Measurements from ENCODE around the gene SRPK3. TPM values are rescaled to one million over a fixed set of nuclear protein-coding genes. Genes with fewer than 3 reads are reported as not detected.
"Not testable (repeated sequence)": the region's sequence is repeated elsewhere in the genome, so short reads cannot be mapped to it uniquely, and the experiment has no call there.

SRPK3 gene
- total and polyA plus RNA-seq, 4 donors, result 0.05 TPM; not detected in 3

GRCh38 chrX:153746359-153746758 is 34.5 kb upstream of the SRPK3 start:
- TF ChIP-seq FOXA2 (IDR thresholded peaks at IDR 0.05) (no peak), HNF4G (IDR thresholded peaks at IDR 0.05) (no peak), JUND (IDR thresholded peaks at IDR 0.05) (no peak), GABPA (IDR thresholded peaks at IDR 0.05 in 1 of 2, conservative IDR thresholded peaks at IDR 0.05 in 1 of 2) (no peak), MAX (IDR thresholded peaks at IDR 0.05) (no peak), NR2F2 (IDR thresholded peaks at IDR 0.05) (no peak), ATF3 (IDR thresholded peaks at IDR 0.05) (no peak), REST (IDR thresholded peaks at IDR 0.05) (no peak), TAF1 (conservative IDR thresholded peaks at IDR 0.05) (no peak), RAD21 (IDR thresholded peaks at IDR 0.05) (no peak), SP1 (IDR thresholded peaks at IDR 0.05) (no peak), ZBTB33 (IDR thresholded peaks at IDR 0.05) (no peak), HNF4A (conservative IDR thresholded peaks at IDR 0.05) (no peak), YY1 (IDR thresholded peaks at IDR 0.05) (no peak), FOXA1 (IDR thresholded peaks at IDR 0.05) (no peak), CTCF (IDR thresholded peaks at IDR 0.05; ENCODE audit: low read depth, low read length, missing input control) (no peak)
- WGBS, result 86% methylated on average over 3 of the region's 3 CpGs
- H3K27me3 ChIP-seq (ENCODE audit: control insufficient read depth in 4 of 4, insufficient read depth in 4 of 4, low read length in 3 of 4), result no peaks in the 10 kb centered on the region
- H3K4me3 ChIP-seq (ENCODE audit: low read depth in 1 of 3, low read length in 3 of 3), result no peak overlapping the region
- no peak for DNase-seq (ENCODE audit: low spot score)
- no peaks in the 10 kb centered on the region for H3K9me3 ChIP-seq (ENCODE audit: control insufficient read depth in 4 of 4, low read length in 3 of 4)
- H3K9ac ChIP-seq (ENCODE audit: low read depth in 1 of 2, low read length in 2 of 2), result no peak overlapping the region
- H3K27ac ChIP-seq (ENCODE audit: low read depth in 1 of 2, low read length in 2 of 2), result no peak overlapping the region
- H3K4me1 ChIP-seq (ENCODE audit: control insufficient read depth in 4 of 4, insufficient read depth in 4 of 4, low read length in 3 of 4), result no peaks in the 10 kb centered on the region
- peaks cover 0 to 2% (median 0%) of the 10 kb centered on the region in 4 donors for H3K36me3 ChIP-seq (ENCODE audit: control insufficient read depth in 4 of 4, insufficient read depth in 3 of 4, low read depth in 1 of 4, low read length in 3 of 4)

- not testable (repeated sequence) for H3K4me3 ChIP-seq (ENCODE audit: low read depth in 1 of 3, low read length in 3 of 3); H3K9ac ChIP-seq (ENCODE audit: low read depth in 1 of 2, low read length in 2 of 2); H3K27ac ChIP-seq (ENCODE audit: low read depth in 1 of 2, low read length in 2 of 2); H3K4me1 ChIP-seq (ENCODE audit: control insufficient read depth in 4 of 4, insufficient read depth in 4 of 4, low read length in 3 of 4); DNase-seq (ENCODE audit: low spot score); H3K36me3 ChIP-seq (ENCODE audit: control insufficient read depth in 4 of 4, insufficient read depth in 3 of 4, low read depth in 1 of 4, low read length in 3 of 4); H3K27me3 ChIP-seq (ENCODE audit: control insufficient read depth in 4 of 4, insufficient read depth in 4 of 4, low read length in 3 of 4); H3K9me3 ChIP-seq (ENCODE audit: control insufficient read depth in 4 of 4, low read length in 3 of 4)
- 71% methylated on average over 6 of the region's 6 CpGs for WGBS
Measured at GRCh38 chrX:153746991-153747390, 33.9 kb upstream of the SRPK3 start.

- H3K27ac ChIP-seq (ENCODE audit: low read depth in 1 of 2, low read length in 2 of 2); H3K36me3 ChIP-seq (ENCODE audit: control insufficient read depth in 4 of 4, insufficient read depth in 3 of 4, low read depth in 1 of 4, low read length in 3 of 4); H3K4me3 ChIP-seq (ENCODE audit: low read depth in 1 of 3, low read length in 3 of 3); H3K4me1 ChIP-seq (ENCODE audit: control insufficient read depth in 4 of 4, insufficient read depth in 4 of 4, low read length in 3 of 4); H3K9me3 ChIP-seq (ENCODE audit: control insufficient read depth in 4 of 4, low read length in 3 of 4); DNase-seq (ENCODE audit: low spot score); H3K9ac ChIP-seq (ENCODE audit: low read depth in 1 of 2, low read length in 2 of 2); H3K27me3 ChIP-seq (ENCODE audit: control insufficient read depth in 4 of 4, insufficient read depth in 4 of 4, low read length in 3 of 4): not testable (repeated sequence)
- WGBS, result 93% methylated on average over 7 of the region's 7 CpGs
Measured at GRCh38 chrX:153749017-153749416, 31.8 kb upstream of the SRPK3 start.

Measured in liver (tissue), 9 donors.